ENCODE results near the gene SCARB2. TPM values are rescaled to one million over a fixed set of nuclear protein-coding genes. Genes with fewer than 3 reads are reported as not detected.

SCARB2 gene
- total RNA-seq, 1 experiment from 2014 or later, result 51.3 TPM

GRCh38 chr4:76120199-76120598 lies 93.4 kb downstream of the SCARB2 start:
- Histone ChIP-seq H3K27ac (ENCODE audit: low read depth, low read length) (no peak overlapping the region), H3K36me3 (ENCODE audit: control insufficient read depth in 1 of 2, insufficient read depth in 2 of 2, low read length in 2 of 2) (peaks cover 38 to 41% of the 10 kb centered on the region in 2 experiments; a peak in 3 of 4 replicates), H3K9me3 (ENCODE audit: control insufficient read depth in 1 of 2, insufficient read depth in 1 of 2, low read depth in 1 of 2, low read length in 2 of 2) (no peaks in the 10 kb centered on the region), H3K27me3 (ENCODE audit: insufficient read depth, low read length) (no peaks in the 10 kb centered on the region), H2AFZ (ENCODE audit: low read depth, low read length, poor library complexity, severe bottlenecking) (no peak overlapping the region), H3K79me2 (ENCODE audit: insufficient read depth, low read length) (no peaks in the 10 kb centered on the region), H3K9me2 (ENCODE audit: insufficient read depth) (no peaks in the 10 kb centered on the region), H3K4me3 (replicated peaks in 1 of 2; ENCODE audit: low read depth in 1 of 2, low read length in 2 of 2) (no peak overlapping the region), H3K4me1 (ENCODE audit: control insufficient read depth in 1 of 2, insufficient read depth in 2 of 2, low read length in 2 of 2) (no peaks in the 10 kb centered on the region), H3K9ac (ENCODE audit: low read length) (no peak overlapping the region), H3K4me2 (ENCODE audit: low read length) (no peak overlapping the region), H4K20me1 (ENCODE audit: insufficient read depth) (no peaks in the 10 kb centered on the region)
- DNase-seq (ENCODE audit: low read depth, low spot score) (no peak), ATAC-seq (no peak)
- no TSS peak for BruUV-seq (replicated peaks)
- ChIA-PET CTCF (no interaction called here), RAD21 (ENCODE audit: low non-redundant PET in 1 of 2, low total read pairs in 2 of 2, uncharacterized antibody in 2 of 2, unreplicated experiment in 2 of 2) (no interaction called here), POLR2A (no interaction called here)
- TF ChIP-seq RAD21 (IDR thresholded peaks at IDR 0.05; ENCODE audit: low read depth) (no peak), POLR2A (IDR thresholded peaks at IDR 0.05; ENCODE audit: borderline replicate concordance, extremely low read depth, insufficient read depth, insufficient read length) (no peak), EZH2 (IDR thresholded peaks at IDR 0.05) (no peak), FOSL1 (IDR thresholded peaks at IDR 0.05; ENCODE audit: low read depth) (no peak), ZNF274 (IDR thresholded peaks at IDR 0.05; ENCODE audit: low read depth, low read length) (no peak)
- TF ChIP-seq, protein P1, sequence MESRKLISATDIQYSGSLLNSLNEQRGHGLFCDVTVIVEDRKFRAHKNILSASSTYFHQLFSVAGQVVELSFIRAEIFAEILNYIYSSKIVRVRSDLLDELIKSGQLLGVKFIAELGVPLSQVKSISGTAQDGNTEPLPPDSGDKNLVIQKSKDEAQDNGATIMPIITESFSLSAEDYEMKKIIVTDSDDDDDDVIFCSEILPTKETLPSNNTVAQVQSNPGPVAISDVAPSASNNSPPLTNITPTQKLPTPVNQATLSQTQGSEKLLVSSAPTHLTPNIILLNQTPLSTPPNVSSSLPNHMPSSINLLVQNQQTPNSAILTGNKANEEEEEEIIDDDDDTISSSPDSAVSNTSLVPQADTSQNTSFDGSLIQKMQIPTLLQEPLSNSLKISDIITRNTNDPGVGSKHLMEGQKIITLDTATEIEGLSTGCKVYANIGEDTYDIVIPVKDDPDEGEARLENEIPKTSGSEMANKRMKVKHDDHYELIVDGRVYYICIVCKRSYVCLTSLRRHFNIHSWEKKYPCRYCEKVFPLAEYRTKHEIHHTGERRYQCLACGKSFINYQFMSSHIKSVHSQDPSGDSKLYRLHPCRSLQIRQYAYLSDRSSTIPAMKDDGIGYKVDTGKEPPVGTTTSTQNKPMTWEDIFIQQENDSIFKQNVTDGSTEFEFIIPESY (IDR thresholded peaks at IDR 0.05; ENCODE audit: extremely low read depth, insufficient replicate concordance, low read length), result no peak
- intact Hi-C loops (cut with micrococcal nuclease), result no loop called here

GRCh38 chr4:76117536-76117935 lies 96.1 kb downstream of the SCARB2 start:
- Histone ChIP-seq H3K27ac (ENCODE audit: low read depth, low read length) (no peak overlapping the region), H3K4me3 (replicated peaks in 1 of 2; ENCODE audit: low read depth in 1 of 2, low read length in 2 of 2) (no peak overlapping the region), H3K27me3 (ENCODE audit: insufficient read depth, low read length) (no peaks in the 10 kb centered on the region), H3K36me3 (ENCODE audit: control insufficient read depth in 1 of 2, insufficient read depth in 2 of 2, low read length in 2 of 2) (peaks cover 30 to 33% of the 10 kb centered on the region in 2 experiments; a peak in 3 of 4 replicates), H3K4me1 (ENCODE audit: control insufficient read depth in 1 of 2, insufficient read depth in 2 of 2, low read length in 2 of 2) (no peaks in the 10 kb centered on the region), H3K4me2 (ENCODE audit: low read length) (no peak overlapping the region), H3K79me2 (ENCODE audit: insufficient read depth, low read length) (no peaks in the 10 kb centered on the region), H3K9me2 (ENCODE audit: insufficient read depth) (no peaks in the 10 kb centered on the region), H4K20me1 (ENCODE audit: insufficient read depth) (no peaks in the 10 kb centered on the region), H3K9ac (ENCODE audit: low read length) (no peak overlapping the region), H3K9me3 (ENCODE audit: control insufficient read depth in 1 of 2, insufficient read depth in 1 of 2, low read depth in 1 of 2, low read length in 2 of 2) (no peaks in the 10 kb centered on the region), H2AFZ (ENCODE audit: low read depth, low read length, poor library complexity, severe bottlenecking) (no peak overlapping the region)
- ChIA-PET RAD21 (ENCODE audit: low non-redundant PET in 1 of 2, low total read pairs in 2 of 2, uncharacterized antibody in 2 of 2, unreplicated experiment in 2 of 2) (no interaction called here), CTCF (no interaction called here), POLR2A (no interaction called here)
- intact Hi-C loops (cut with micrococcal nuclease), result no loop called here
- BruUV-seq (replicated peaks), result no TSS peak
- DNase-seq (ENCODE audit: low read depth, low spot score), result no peak
- TF ChIP-seq SRF (IDR thresholded peaks at IDR 0.05; ENCODE audit: low read depth) (no peak), SP1 (IDR thresholded peaks at IDR 0.05; ENCODE audit: low read depth) (no peak), YY1 (IDR thresholded peaks at IDR 0.05; ENCODE audit: extremely low read depth, insufficient replicate concordance, low read depth, low read length) (no peak), POLR2AphosphoS5 (IDR thresholded peaks at IDR 0.05; ENCODE audit: low read depth, low read length) (no peak), ELF1 (IDR thresholded peaks at IDR 0.05; ENCODE audit: borderline replicate concordance, low read depth) (no peak), ZNF274 (IDR thresholded peaks at IDR 0.05; ENCODE audit: low read depth, low read length) (no peak), MAX (IDR thresholded peaks at IDR 0.05) (no peak), EZH2phosphoT487 (IDR thresholded peaks at IDR 0.05; ENCODE audit: borderline replicate concordance) (no peak), JUND (IDR thresholded peaks at IDR 0.05) (no peak), CBX3 (IDR thresholded peaks at IDR 0.05; ENCODE audit: low read depth) (no peak), EGR1 (IDR thresholded peaks at IDR 0.05; ENCODE audit: low read depth) (no peak), SIN3A (IDR thresholded peaks at IDR 0.05; ENCODE audit: low read depth) (no peak), RAD21 (IDR thresholded peaks at IDR 0.05; ENCODE audit: low read depth) (no peak)
- TF ChIP-seq, protein P2, sequence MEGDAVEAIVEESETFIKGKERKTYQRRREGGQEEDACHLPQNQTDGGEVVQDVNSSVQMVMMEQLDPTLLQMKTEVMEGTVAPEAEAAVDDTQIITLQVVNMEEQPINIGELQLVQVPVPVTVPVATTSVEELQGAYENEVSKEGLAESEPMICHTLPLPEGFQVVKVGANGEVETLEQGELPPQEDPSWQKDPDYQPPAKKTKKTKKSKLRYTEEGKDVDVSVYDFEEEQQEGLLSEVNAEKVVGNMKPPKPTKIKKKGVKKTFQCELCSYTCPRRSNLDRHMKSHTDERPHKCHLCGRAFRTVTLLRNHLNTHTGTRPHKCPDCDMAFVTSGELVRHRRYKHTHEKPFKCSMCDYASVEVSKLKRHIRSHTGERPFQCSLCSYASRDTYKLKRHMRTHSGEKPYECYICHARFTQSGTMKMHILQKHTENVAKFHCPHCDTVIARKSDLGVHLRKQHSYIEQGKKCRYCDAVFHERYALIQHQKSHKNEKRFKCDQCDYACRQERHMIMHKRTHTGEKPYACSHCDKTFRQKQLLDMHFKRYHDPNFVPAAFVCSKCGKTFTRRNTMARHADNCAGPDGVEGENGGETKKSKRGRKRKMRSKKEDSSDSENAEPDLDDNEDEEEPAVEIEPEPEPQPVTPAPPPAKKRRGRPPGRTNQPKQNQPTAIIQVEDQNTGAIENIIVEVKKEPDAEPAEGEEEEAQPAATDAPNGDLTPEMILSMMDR (IDR thresholded peaks at IDR 0.05 in 2 of 3, conservative IDR thresholded peaks at IDR 0.05 in 1 of 3; ENCODE audit: borderline replicate concordance in 1 of 3, insufficient read depth in 1 of 3, low read depth in 2 of 3, low read length in 2 of 3), result no peak
- no peak for ATAC-seq

Measured in HCT116 (cell line).